Glutamatergic neuron (in vitro differentiated cells): Measurements from ENCODE around the gene CDC37. TPM values are rescaled to one million over a fixed set of nuclear protein-coding genes. Genes with fewer than 3 reads are reported as not detected.
A peak's percentile ranks its signal among the peaks of the same experiment; 100 is the strongest.

Experiments
- DNase-seq: peaks from one replicate; pipeline ENCODE4 v3.0.0; 2022
- H3K27ac Mint-ChIP-seq: one replicate; pipeline ENCODE4 v1.8.0; 2020; ENCODE audit warnings: mild to moderate bottlenecking, mixed read lengths, inconsistent platforms; ENCODE audit not compliant: unreplicated experiment
- H3K27me3 Mint-ChIP-seq: one replicate; pipeline ENCODE4 v1.8.0; 2020; ENCODE audit warnings: mild to moderate bottlenecking, moderate library complexity, mixed read lengths, inconsistent platforms; ENCODE audit not compliant: unreplicated experiment
- H3K36me3 Mint-ChIP-seq: one replicate; pipeline ENCODE4 v1.8.0; 2020; ENCODE audit warnings: mild to moderate bottlenecking, mixed read lengths, inconsistent platforms; ENCODE audit not compliant: unreplicated experiment
- H3K4me1 Mint-ChIP-seq: one replicate; pipeline ENCODE4 v1.8.0; 2020; ENCODE audit warnings: mild to moderate bottlenecking, low read depth, mixed read lengths, inconsistent platforms; ENCODE audit not compliant: unreplicated experiment
- H3K4me3 Mint-ChIP-seq: one replicate; pipeline ENCODE4 v1.8.0; 2020; ENCODE audit warnings: mild to moderate bottlenecking, mixed read lengths, inconsistent platforms; ENCODE audit not compliant: unreplicated experiment
- H3K9me3 Mint-ChIP-seq: one replicate; pipeline ENCODE4 v1.8.0; 2020; ENCODE audit warnings: mild to moderate bottlenecking, moderate library complexity, mixed read lengths, inconsistent platforms; ENCODE audit not compliant: unreplicated experiment
- total RNA-seq: library from RNA; stranded (reverse); fragmentation: NEBNext Ultra II Directional; extraction: Animal tissue kit (Norgen Biotek cat#: 25700); gene quantifications from one replicate; pipeline ENCODE4 v1.2.1, GENCODE V29; 2021; ENCODE audit not compliant: unreplicated experiment
- TF ChIP-seq, protein P1 (sequence below): fragments of 200-600 bp; sonication (generic); IDR thresholded peaks from one replicate; pipeline ENCODE4 v1.5.0; 2021; ENCODE audit not compliant: partially characterized antibody, unreplicated experiment

The CDC37 gene
- total RNA-seq, 1 donor from 2014 or later = 128 TPM

DNA sequence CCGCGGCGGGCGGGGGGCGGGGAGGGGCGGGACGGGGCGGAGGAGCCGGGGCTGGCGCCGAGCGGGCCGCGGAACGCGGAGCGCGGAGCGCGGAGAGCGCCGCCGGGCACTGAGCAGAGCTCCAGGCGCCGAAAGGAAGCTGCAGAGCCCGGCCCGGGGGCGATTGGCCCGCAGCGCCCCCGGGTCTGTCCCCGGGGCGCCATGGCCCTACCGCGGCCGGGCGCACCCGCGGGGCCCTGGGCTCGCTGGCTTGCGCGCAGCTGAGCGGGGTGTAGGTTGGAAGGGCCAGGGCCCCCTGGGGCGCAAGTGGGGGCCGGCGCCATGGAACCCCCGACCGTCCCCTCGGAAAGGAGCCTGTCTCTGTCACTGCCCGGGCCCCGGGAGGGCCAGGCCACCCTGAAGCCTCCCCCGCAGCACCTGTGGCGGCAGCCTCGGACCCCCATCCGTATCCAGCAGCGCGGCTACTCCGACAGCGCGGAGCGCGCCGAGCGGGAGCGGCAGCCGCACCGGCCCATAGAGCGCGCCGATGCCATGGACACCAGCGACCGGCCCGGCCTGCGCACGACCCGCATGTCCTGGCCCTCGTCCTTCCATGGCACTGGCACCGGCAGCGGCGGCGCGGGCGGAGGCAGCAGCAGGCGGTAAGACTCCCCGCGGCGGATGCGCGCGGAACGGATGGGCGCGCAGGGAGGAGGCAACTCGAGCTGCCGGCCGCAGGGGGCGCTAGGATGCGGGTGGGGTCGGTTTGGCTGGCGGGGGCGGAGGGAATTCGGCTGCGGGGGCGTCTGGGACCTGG lies 17.3 kb upstream of the CDC37 start, which contains the start of gene PDE4A:
Gene PDE4A (plus strand): TSS at position 95 of the 796 bp plus-strand sequence. CDS start 227 bp downstream, at position 322.
- TF ChIP-seq, protein P1, sequence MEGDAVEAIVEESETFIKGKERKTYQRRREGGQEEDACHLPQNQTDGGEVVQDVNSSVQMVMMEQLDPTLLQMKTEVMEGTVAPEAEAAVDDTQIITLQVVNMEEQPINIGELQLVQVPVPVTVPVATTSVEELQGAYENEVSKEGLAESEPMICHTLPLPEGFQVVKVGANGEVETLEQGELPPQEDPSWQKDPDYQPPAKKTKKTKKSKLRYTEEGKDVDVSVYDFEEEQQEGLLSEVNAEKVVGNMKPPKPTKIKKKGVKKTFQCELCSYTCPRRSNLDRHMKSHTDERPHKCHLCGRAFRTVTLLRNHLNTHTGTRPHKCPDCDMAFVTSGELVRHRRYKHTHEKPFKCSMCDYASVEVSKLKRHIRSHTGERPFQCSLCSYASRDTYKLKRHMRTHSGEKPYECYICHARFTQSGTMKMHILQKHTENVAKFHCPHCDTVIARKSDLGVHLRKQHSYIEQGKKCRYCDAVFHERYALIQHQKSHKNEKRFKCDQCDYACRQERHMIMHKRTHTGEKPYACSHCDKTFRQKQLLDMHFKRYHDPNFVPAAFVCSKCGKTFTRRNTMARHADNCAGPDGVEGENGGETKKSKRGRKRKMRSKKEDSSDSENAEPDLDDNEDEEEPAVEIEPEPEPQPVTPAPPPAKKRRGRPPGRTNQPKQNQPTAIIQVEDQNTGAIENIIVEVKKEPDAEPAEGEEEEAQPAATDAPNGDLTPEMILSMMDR = peak; percentile 79
- Mint-ChIP-seq H3K27me3 (peaks cover 34% of the 10 kb centered on the region), H3K4me1 (peaks cover 25% of the 10 kb centered on the region), H3K9me3 (peaks cover 17% of the 10 kb centered on the region), H3K4me3 (peak within 1 kb of the TSS; percentile 96), H3K27ac (peak within 1 kb of the TSS; percentile 72), H3K36me3 (no peaks in the 10 kb centered on the region)
- DNase-seq = peak; percentile 81

DNA sequence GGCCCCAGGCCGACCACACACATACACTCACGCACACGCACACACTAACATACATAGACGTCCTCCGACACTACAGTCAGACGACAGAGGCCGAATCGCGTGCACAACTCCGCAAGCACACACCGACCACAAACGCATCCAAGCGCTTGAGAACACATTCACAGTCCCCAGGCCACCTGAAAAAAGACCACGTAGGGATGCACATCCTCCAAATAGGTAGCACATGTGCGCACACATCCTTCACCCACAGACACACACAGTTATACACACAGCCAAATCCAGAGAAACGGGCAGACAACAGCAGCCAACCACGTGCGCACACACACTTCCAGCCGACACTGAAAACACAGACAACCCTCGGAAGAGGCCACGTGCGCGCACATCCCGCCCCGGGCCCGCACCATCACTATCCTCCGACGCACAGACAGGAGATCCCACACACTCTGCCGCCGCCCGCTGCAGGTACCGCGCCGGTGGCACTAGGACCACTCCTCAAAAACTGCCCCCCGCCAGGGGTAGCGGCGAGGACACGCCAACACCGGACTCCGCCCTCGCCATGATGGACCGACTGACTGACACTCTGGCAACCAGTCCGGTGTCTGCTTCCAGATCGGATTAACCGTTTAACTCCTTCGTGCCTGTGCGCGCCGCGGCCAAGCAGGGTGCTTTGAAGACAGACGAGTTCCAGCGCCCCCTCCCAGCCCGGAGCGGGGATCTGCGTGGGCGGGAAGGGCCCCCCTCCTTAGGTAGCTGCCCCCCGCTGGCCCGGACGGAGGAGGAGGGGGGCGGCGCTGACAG lies 16.5 kb upstream of the CDC37 start:
- Mint-ChIP-seq H3K27me3 (peaks cover 33% of the 10 kb centered on the region), H3K4me1 (peaks cover 25% of the 10 kb centered on the region), H3K27ac (peak overlapping the region; percentile 72), H3K9me3 (peaks cover 17% of the 10 kb centered on the region), H3K36me3 (no peaks in the 10 kb centered on the region), H3K4me3 (peak overlapping the region; percentile 96)
- peak; percentile 75 for DNase-seq
- TF ChIP-seq, protein P1 = no peak

DNA sequence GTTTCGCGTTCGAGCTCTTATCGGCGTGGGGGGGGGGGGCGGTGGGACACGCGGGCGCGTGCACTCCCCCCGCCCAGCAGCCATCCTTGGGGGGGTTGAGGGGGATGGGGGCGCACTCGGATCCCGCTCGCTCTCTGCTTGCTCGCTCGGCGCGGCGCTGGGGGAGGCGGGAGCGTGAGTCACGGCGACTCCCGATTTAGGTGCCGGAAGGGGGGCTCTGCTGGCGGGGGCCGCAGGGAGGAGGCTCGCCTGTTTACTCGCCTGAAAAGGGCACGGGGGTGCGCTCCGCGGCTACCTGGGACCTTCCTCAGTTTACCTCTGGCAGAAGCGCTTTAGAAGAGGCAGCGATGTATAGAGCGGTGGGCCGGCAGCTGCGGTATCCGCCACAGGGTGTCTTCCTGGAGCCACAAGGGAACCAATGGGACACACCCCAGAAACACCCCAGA lies 15.9 kb upstream of the CDC37 start:
- peaks cover 25% of the 10 kb centered on the region for H3K4me1 Mint-ChIP-seq
- peak overlapping the region; percentile 96 for H3K4me3 Mint-ChIP-seq
- TF ChIP-seq, protein P1 = peak; percentile 12
- no peaks in the 10 kb centered on the region for H3K36me3 Mint-ChIP-seq
- H3K27ac Mint-ChIP-seq = no peak overlapping the region
- no peak for DNase-seq
- H3K27me3 Mint-ChIP-seq = peaks cover 30% of the 10 kb centered on the region
- peaks cover 17% of the 10 kb centered on the region for H3K9me3 Mint-ChIP-seq

DNA sequence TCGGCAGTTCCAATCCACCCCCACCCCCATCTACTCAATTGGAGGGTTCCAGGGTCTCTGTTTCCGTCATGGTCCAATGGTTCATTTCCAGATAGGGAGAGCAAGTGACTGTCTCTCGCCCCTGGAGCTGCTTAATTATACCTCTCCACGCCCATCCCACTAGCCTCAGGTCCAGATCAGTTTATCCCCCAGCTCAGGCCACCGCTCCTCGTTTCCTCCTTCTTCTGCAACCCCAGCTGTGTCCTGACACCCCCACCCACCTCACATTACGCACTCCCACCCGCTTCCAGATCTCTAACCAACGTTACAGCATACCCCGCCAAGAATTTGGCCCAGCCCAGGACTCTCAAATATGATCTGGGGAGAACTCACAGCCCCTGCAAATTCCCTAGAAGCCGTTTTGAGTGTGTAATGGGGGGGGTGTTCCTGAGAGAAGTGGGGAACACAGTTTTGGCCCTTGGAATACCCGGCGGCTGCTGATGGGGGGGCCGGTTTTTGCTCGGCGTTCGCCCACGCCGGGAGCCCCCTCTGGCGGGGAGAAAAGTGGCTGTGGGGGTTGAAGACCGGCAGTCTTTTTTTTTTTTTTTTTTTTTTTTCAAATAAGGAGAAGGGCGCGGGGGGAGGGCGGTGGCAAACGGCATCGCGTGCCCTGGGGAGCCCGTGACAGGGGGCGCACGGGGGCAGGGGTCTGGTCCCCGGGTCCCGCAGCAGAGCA lies 15.3 kb upstream of the CDC37 start:
- no peaks in the 10 kb centered on the region for H3K36me3 Mint-ChIP-seq
- H3K27me3 Mint-ChIP-seq = peaks cover 29% of the 10 kb centered on the region
- H3K9me3 Mint-ChIP-seq = peaks cover 17% of the 10 kb centered on the region
- peaks cover 25% of the 10 kb centered on the region for H3K4me1 Mint-ChIP-seq
- TF ChIP-seq, protein P1 = no peak
- peak overlapping the region; percentile 69 for H3K27ac Mint-ChIP-seq
- DNase-seq = no peak
- peak overlapping the region; percentile 86 for H3K4me3 Mint-ChIP-seq
